ENCODE results near the gene CDC73.

DNA sequence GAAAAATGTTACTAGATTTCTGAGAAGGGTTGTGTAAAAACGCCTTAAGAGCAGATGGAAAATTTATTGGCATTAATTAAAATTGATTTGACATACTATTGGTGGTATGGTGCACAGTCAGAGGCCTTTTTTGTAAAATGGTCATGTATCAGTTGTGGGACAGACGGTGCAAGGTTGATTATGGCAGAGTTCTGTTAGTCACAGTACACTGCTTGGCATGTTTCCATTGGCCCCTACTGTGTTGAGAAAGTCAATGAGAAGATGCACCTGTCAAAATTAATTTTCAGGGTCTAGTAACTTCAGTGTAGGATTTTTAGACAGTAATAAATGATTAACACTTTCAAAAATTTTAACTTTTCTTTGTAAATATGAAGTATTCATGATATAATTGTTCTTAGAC lies 60.2 kb downstream of the CDC73 start:
- TF ChIP-seq, protein P1, sequence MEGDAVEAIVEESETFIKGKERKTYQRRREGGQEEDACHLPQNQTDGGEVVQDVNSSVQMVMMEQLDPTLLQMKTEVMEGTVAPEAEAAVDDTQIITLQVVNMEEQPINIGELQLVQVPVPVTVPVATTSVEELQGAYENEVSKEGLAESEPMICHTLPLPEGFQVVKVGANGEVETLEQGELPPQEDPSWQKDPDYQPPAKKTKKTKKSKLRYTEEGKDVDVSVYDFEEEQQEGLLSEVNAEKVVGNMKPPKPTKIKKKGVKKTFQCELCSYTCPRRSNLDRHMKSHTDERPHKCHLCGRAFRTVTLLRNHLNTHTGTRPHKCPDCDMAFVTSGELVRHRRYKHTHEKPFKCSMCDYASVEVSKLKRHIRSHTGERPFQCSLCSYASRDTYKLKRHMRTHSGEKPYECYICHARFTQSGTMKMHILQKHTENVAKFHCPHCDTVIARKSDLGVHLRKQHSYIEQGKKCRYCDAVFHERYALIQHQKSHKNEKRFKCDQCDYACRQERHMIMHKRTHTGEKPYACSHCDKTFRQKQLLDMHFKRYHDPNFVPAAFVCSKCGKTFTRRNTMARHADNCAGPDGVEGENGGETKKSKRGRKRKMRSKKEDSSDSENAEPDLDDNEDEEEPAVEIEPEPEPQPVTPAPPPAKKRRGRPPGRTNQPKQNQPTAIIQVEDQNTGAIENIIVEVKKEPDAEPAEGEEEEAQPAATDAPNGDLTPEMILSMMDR (IDR thresholded peaks at IDR 0.05; ENCODE audit: low read depth, low read length): no peak
- no peak for TF ChIP-seq EZH2phosphoT487 (IDR thresholded peaks at IDR 0.05; ENCODE audit: low read depth)

All from OCI-LY3 (cell line).